BLaER1 (cell line): ENCODE data around the gene RPGRIP1.

Experiments used
- H3K27ac ChIP-seq: shearing (Covaris generic); formaldehyde crosslinking; 2 replicates; pipeline ENCODE4 v1.8.1; 2022
- H3K27me3 ChIP-seq: shearing (Covaris generic); formaldehyde crosslinking; 2 replicates; pipeline ENCODE4 v1.8.1; 2022
- H3K36me3 ChIP-seq: shearing (Covaris generic); formaldehyde crosslinking; 2 replicates; pipeline ENCODE4 v1.8.1; 2022
- H3K4me1 ChIP-seq: shearing (Covaris generic); formaldehyde crosslinking; 2 replicates; pipeline ENCODE4 v1.8.1; 2022
- H3K4me2 ChIP-seq: shearing (Covaris generic); formaldehyde crosslinking; 2 replicates; pipeline ENCODE4 v1.8.1; 2022
- H3K4me3 ChIP-seq: shearing (Covaris generic); formaldehyde crosslinking; 2 replicates; pipeline ENCODE4 v1.8.1; 2022
- H3K9ac ChIP-seq: shearing (Covaris generic); formaldehyde crosslinking; 2 replicates; pipeline ENCODE4 v1.8.1; 2022
- H3K9me3 ChIP-seq: shearing (Covaris generic); formaldehyde crosslinking; 2 replicates; pipeline ENCODE4 v1.8.1; 2022
- H4K20me1 ChIP-seq: shearing (Covaris generic); formaldehyde crosslinking; 2 replicates; pipeline ENCODE4 v1.8.1; 2022
- Cebpa-rat ChIP-seq: shearing (Covaris generic); IDR thresholded peaks from 2 replicates; pipeline ENCODE4 v1.8.1; 2022

RPGRIP1 gene

GRCh38 chr14:21279783-21280182 is at the start of gene RPGRIP1:
Gene RPGRIP1, plus strand, starts transcription at chr14:21280083. Its CDS starts 7,894 bp downstream, at chr14:21287977.
- no peak within 1 kb of the TSS for H3K4me2 ChIP-seq

GRCh38 chr14:21231020-21231652 is 48.7 kb upstream of the RPGRIP1 start:
- H3K4me3 ChIP-seq, result no peak overlapping the region
- H3K9me3 ChIP-seq, result no peaks in the 10 kb centered on the region
- no peaks in the 10 kb centered on the region for H3K4me1 ChIP-seq
- peaks cover 100% of the 10 kb centered on the region for H4K20me1 ChIP-seq
- H3K4me2 ChIP-seq, result no peak overlapping the region
- H3K36me3 ChIP-seq, result peaks cover 100% of the 10 kb centered on the region
- H3K9ac ChIP-seq, result no peak overlapping the region
- H3K27ac ChIP-seq, result no peak overlapping the region
- no peaks in the 10 kb centered on the region for H3K27me3 ChIP-seq
- TF ChIP-seq Cebpa-rat, result no peak

More at GRCh38 chr14:21279783-21280182, at the start of gene RPGRIP1:
- H3K27me3 ChIP-seq, result no peaks in the 10 kb centered on the region
- no peak for TF ChIP-seq Cebpa-rat
- H3K9ac ChIP-seq, result no peak within 1 kb of the TSS
- H3K9me3 ChIP-seq, result no peaks in the 10 kb centered on the region
- H4K20me1 ChIP-seq, result no peaks in the 10 kb centered on the region
- peaks cover 28% of the 10 kb centered on the region for H3K4me1 ChIP-seq
- H3K27ac ChIP-seq, result no peak within 1 kb of the TSS
- H3K36me3 ChIP-seq, result no peaks in the 10 kb centered on the region
- no peak within 1 kb of the TSS for H3K4me3 ChIP-seq

DNA sequence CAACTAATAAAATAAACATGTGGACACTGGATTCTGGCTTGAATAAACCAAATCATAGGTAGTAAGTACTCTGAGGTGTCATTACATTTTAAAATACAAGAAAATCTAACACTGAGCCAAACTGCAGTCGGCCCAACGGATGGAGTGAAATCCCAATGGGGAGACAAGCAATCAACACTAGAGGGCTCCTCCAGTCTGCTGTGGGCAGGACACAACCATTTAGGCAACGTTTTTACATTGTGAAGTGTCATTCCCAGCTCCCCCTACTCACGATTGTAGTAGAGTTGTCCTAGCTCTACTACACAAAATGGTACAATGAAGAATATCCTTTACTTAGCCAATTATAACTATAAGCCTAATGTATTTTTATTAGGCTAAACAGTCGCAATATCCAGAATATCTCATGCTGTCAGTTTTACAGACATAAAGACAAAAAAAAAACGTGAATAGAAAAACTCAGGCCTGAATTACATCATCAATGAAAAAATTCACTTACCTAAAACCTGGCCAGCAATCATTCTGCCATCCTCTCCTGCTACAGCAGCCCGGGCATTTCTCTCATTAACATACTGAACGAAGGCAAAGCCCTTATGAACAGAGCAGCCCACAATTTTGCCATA is 46.3 kb upstream of the RPGRIP1 start:
- H3K27me3 ChIP-seq, result no peaks in the 10 kb centered on the region
- H3K36me3 ChIP-seq, result peaks cover 97% of the 10 kb centered on the region
- no peak overlapping the region for H3K4me2 ChIP-seq
- no peak for TF ChIP-seq Cebpa-rat
- no peak overlapping the region for H3K4me3 ChIP-seq
- no peak overlapping the region for H3K9ac ChIP-seq
- peaks cover 100% of the 10 kb centered on the region for H4K20me1 ChIP-seq
- no peaks in the 10 kb centered on the region for H3K4me1 ChIP-seq
- H3K27ac ChIP-seq, result no peak overlapping the region
- no peaks in the 10 kb centered on the region for H3K9me3 ChIP-seq

- Histone ChIP-seq H4K20me1 (peaks cover 100% of the 10 kb centered on the region), H3K27ac (no peak overlapping the region), H3K4me1 (peaks cover 5% of the 10 kb centered on the region), H3K36me3 (peaks cover 97% of the 10 kb centered on the region), H3K27me3 (no peaks in the 10 kb centered on the region), H3K9ac (no peak overlapping the region), H3K4me2 (no peak overlapping the region), H3K4me3 (no peak overlapping the region), H3K9me3 (no peaks in the 10 kb centered on the region)
- no peak for TF ChIP-seq Cebpa-rat
Measured at GRCh38 chr14:21234112-21234511, 45.8 kb upstream of the RPGRIP1 start.

DNA sequence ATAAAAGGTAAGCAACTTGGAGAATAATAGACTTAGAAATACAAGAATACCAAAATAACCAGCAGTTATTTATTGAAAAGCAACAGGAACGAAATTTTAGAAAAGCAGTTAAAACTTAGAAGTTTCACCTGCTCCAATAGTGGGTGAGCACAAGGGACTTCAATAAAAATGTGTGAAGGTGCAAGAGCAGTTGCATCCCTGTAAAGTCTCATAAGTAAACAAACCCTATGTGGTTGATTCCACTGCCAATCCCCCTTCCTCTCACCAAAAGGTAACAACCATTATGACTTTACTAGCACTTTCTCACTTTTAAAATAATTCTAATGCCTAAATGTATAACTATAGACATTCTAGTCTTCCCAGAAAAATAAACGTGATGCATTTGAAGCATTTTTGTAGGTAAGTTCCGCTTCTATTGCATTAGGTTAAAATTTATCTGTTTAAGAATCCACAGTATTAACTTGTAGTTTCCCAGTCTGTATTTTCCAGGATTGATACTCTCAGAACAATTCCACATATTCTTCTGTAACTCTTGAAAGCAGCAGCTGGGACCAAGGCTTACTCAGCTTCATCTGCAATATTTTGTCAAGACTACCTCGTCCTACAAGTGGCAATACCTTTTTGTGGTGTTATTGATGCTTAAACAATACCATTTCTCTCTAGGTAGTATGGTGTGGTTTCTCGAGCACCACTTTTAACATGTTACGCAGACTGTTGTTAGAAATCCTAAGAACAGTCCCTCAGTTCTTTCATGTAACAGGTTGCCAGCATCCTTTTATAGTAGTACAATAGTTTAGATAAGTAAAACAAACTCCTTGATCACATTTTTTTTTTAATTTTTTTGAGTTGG is 42.7 kb upstream of the RPGRIP1 start:
- H4K20me1 ChIP-seq, result peaks cover 100% of the 10 kb centered on the region
- H3K36me3 ChIP-seq, result peaks cover 93% of the 10 kb centered on the region
- no peak overlapping the region for H3K4me3 ChIP-seq
- H3K4me2 ChIP-seq, result no peak overlapping the region
- H3K4me1 ChIP-seq, result peaks cover 19% of the 10 kb centered on the region
- H3K9me3 ChIP-seq, result no peaks in the 10 kb centered on the region
- H3K27ac ChIP-seq, result no peak overlapping the region
- TF ChIP-seq Cebpa-rat, result no peak
- no peak overlapping the region for H3K9ac ChIP-seq
- no peaks in the 10 kb centered on the region for H3K27me3 ChIP-seq

- Histone ChIP-seq H3K36me3 (peaks cover 93% of the 10 kb centered on the region), H3K4me2 (no peak overlapping the region), H4K20me1 (peaks cover 100% of the 10 kb centered on the region)
Measured at GRCh38 chr14:21238823-21239518, 40.9 kb upstream of the RPGRIP1 start.

DNA sequence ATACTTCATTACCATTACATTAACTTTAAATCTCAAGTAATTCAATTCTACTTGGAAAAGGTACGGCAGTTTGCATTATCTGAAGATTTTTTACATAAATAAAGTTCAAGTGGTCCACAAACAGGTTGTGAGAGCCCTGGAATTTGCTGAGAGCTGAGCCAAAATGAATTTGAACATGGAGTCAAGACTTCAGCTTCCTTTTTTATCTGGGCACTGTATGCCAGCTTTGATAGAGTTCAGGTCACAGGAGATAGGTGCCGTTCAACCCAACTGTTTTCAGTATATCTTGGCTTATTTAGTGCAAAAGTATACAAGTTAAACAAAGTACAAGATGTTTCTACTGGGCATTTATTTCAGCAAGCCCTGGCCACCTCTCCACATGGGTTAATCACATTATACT is 39.5 kb upstream of the RPGRIP1 start:
- no peak overlapping the region for H3K27ac ChIP-seq
- no peaks in the 10 kb centered on the region for H3K27me3 ChIP-seq
- H3K9ac ChIP-seq, result no peak overlapping the region
- H3K4me2 ChIP-seq, result no peak overlapping the region
- no peaks in the 10 kb centered on the region for H3K9me3 ChIP-seq
- peaks cover 19% of the 10 kb centered on the region for H3K4me1 ChIP-seq
- no peak overlapping the region for H3K4me3 ChIP-seq
- peaks cover 100% of the 10 kb centered on the region for H4K20me1 ChIP-seq
- TF ChIP-seq Cebpa-rat, result no peak
- peaks cover 93% of the 10 kb centered on the region for H3K36me3 ChIP-seq

More at GRCh38 chr14:21238823-21239518, 40.9 kb upstream of the RPGRIP1 start:
- no peaks in the 10 kb centered on the region for H3K27me3 ChIP-seq
- H3K9ac ChIP-seq, result no peak overlapping the region
- no peak for TF ChIP-seq Cebpa-rat
- H3K27ac ChIP-seq, result no peak overlapping the region
- H3K9me3 ChIP-seq, result no peaks in the 10 kb centered on the region
- H3K4me3 ChIP-seq, result no peak overlapping the region
- H3K4me1 ChIP-seq, result peaks cover 19% of the 10 kb centered on the region

DNA sequence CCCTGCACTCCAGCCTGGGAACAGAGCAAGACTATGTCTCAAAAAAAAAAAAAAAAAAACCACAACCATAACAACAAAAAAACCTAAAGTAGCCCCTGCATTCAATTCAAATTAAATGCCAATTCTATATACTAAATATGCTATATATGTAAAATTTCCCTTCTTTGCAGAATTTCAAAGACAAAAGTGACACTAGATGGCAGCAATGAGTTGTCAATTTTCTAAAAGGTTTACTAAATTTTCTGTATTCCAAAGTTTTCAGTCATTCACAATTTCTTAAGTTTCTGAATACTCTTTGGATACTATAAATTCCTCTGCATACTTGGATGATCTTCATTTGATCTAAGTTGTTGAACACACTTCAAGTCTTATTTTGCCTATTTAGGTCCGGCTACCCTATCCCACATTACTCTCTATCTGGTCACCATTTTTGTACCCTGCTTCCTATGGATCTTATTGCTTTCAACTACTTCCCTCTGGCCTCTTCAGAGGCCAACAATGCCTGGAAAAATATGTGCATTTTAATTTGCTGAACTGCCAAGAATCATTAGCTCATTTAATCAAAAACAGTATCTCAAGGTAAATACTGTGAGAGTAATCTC is 38.6 kb upstream of the RPGRIP1 start:
- peaks cover 100% of the 10 kb centered on the region for H4K20me1 ChIP-seq

DNA sequence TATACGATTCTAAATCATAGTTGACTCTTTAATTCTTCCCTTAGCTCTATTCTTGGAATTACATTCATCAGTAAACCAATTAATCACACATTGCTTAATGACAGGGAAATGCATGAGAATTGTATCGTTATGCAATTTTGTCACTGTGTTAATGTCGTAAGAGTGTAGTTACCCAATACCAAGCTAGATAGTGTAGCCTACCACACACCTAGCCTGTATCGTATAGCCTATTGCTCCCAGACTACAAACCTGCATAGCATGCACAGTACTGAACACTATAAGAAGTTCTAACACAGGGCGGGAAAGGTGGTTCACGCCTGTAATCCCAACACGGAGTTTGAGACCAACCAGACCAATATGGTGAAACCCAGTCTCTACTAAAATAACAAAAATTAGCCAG is 35.3 kb upstream of the RPGRIP1 start:
- peaks cover 96% of the 10 kb centered on the region for H3K36me3 ChIP-seq
- H3K9ac ChIP-seq, result no peak overlapping the region
- peaks cover 10% of the 10 kb centered on the region for H3K4me1 ChIP-seq
- no peak overlapping the region for H3K4me3 ChIP-seq
- TF ChIP-seq Cebpa-rat, result no peak
- no peaks in the 10 kb centered on the region for H3K27me3 ChIP-seq
- no peak overlapping the region for H3K27ac ChIP-seq
- H3K4me2 ChIP-seq, result no peak overlapping the region
- no peaks in the 10 kb centered on the region for H3K9me3 ChIP-seq
- peaks cover 100% of the 10 kb centered on the region for H4K20me1 ChIP-seq

More for the DNA sequence above, 38.6 kb upstream of the RPGRIP1 start:
- H3K27me3 ChIP-seq, result no peaks in the 10 kb centered on the region
- H3K4me2 ChIP-seq, result no peak overlapping the region
- no peaks in the 10 kb centered on the region for H3K9me3 ChIP-seq
- peaks cover 93% of the 10 kb centered on the region for H3K36me3 ChIP-seq
- TF ChIP-seq Cebpa-rat, result no peak
- H3K4me3 ChIP-seq, result no peak overlapping the region
- H3K9ac ChIP-seq, result no peak overlapping the region
- peaks cover 19% of the 10 kb centered on the region for H3K4me1 ChIP-seq
- H3K27ac ChIP-seq, result no peak overlapping the region
